ENCODE measurements around the gene SLC22A23.

The SLC22A23 gene

DNA sequence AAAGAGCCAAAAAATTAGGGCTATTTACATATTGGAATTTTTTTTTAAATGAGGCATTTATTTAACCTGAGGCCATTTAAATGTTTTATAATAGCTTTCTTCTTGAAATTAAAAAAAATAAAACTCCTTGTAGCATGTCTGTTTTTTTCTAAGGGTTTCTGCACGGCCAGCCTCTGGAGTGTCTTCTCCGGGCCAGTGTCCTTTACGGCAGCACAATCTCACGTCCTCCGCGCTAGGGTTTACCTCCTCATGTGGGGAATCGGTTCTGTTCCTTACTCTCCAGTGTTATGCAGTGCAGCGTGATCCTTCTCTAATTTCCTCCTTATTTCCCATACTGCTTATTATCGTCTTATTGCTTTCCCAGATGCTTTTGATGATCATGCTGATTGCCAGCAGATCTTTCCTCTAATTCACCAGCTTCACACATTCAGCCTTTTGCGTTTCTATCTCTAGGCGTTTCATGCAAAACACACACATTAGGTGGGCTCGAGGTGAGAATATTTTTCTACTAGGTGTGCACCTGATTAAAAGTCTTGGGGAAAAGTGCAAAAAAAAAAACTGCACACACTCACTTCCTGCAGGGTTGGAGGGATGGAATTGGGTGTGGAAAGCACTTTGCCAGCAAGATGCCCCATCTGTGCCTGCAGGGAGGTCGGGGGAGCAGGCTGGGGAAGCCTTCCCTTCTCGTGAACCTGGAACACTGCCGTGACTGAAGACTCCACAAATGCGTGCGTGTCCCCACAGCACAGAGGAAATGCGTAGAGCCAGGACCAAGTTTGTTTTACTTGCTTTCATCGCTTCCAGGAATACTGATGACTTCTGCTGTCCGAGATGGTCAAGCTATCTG, 142.0 kb downstream of the SLC22A23 start:
- no peak for DNase-seq

DNA sequence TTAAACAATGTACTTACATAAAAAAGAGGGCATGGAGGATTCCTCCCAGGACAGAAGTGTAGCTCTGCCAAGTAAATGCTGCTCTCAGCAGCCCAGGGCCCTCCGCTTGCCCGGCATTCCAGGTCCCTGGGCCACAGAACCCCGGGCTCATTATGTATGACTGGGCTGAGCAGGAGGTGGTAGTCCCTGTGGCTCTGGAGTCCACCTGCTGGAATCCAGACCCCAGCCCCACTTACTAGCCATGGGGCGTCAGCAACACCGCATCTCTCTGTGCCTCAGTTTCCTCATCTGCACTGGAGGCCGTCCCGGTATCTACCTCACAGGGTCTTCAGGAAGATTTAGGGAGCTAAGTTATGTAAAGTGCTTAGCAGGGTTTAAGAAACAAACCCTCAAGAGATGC, 142.7 kb downstream of the SLC22A23 start:
- DNase-seq: no peak

- no peak for DNase-seq
These were observed 144.1 kb downstream of the SLC22A23 start for GRCh38 chr6:3312604-3313231.

DNA sequence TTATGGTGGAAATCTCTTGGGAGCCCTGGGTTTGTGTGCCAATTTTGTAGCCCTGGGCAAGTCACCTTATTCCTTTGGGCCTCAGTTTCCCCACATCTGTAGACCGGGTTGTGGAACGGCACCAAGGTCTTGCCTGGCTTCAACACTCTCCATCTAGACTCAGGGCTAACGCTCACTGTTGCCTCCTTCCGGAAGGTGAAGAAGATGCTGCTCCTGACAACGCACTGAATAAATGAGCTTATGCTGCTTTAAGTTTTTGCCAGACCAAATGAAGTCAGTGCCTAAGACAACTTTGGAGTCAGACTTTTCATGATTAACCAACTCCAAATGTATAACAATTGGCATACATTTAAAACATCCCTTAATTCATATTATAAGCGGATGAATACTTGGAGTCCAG, 145.0 kb downstream of the SLC22A23 start:
- DNase-seq: no peak

DNA sequence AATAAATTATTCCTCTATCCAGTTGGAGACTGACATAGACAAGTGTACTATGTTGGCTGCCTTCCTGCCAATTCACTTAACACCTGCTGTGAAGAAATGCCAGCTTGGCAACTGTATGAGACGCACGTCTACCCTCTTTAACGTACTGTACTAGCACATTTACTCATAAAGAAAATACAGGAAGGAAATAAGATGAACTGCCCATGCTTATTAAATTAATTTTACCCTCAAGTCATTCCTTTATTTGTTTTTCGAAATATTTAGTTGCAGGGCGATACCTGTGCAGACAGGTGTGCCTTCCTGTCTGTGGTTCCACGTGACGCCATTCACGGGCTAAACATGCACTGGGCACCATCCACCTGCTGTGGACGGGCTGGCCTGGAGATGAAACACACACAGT, 146.1 kb downstream of the SLC22A23 start:
- DNase-seq: no peak

DNA sequence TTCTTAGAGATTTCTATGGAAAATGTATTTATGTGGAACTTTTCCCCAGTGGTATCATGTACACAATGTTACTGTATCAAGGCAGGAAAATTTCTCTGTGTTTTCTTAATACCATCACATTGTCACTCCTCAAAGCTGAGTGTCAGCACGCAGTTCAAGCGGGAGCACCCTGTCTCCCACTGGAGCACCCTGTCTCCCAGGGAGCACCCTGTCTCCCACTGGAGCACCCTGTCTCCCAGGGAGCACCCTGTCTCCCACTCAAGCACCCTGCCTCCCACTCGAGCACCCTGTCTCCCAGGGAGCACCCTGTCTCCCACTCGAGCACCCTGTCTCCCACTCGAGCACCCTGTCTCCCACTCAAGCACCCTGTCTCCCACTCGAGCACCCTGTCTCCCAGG, 146.8 kb downstream of the SLC22A23 start:
- no peak for DNase-seq

GRCh38 chr6:3309391-3310050, 147.3 kb downstream of the SLC22A23 start:
- no peak for DNase-seq

- DNase-seq: no peak
These were observed 148.7 kb downstream of the SLC22A23 start for GRCh38 chr6:3308106-3308505.

DNA sequence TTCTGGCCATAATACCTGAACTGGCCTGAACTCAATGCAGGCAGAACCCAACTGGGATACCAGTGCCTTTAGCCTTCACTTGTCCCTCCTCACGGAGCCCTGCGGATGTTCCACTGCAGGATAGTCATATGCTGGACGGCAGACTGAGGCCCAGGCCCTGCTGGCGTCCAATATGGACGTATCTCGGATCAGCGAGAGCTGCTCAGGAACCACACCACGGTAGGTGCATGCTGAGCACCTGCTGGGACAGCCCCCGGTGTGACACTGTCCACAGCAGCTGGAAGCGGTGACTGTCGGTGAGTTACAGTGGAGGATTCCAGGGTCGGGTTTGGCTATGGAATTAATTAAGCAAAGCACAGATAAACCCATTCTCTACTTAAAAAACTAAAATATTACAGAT, 149.4 kb downstream of the SLC22A23 start:
- no peak for DNase-seq

GRCh38 chr6:3306848-3307247, 150.0 kb downstream of the SLC22A23 start:
- no peak for DNase-seq

- DNase-seq: no peak
These were observed 151.0 kb downstream of the SLC22A23 start for GRCh38 chr6:3305831-3306230.

- no peak for DNase-seq
These were observed 151.7 kb downstream of the SLC22A23 start for GRCh38 chr6:3305216-3305565.

DNA sequence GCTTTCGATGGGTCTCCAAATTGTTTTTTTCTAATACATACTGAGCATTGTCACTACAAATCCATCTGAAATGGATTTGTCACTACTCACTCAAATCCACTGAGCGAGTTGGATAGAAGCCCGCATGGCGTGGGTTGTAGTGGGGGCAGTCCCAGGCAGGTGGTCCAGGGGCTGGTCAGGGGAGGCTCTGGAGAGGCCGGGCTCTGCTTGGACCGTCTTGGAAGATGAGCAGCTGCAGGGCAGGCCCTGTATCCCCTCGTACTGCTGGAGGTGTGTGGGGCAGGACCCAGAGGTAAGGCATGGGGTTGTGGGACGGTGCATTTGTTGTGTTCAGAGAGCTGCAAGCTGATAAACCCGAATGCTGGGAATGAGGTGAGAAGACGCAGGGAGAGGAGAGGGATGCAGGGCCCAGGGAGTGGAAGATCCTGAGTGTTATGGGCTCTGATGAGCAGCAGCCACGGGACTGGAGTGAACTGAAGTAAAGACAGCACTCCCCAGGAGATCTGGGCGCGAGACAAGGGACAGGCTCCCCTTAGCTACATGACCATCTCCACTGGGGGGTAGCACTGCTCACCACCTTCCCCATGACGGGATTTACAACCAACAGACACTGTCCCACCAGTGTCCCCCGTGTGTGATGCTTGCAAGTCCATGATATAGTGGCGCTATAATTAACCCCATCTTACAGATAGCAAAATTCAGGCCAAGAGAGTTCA, 152.2 kb downstream of the SLC22A23 start:
- no peak for DNase-seq

GRCh38 chr6:3303795-3304411, 152.9 kb downstream of the SLC22A23 start:
- DNase-seq: no peak

GRCh38 chr6:3301506-3301905, 155.3 kb downstream of the SLC22A23 start:
- DNase-seq: no peak

- no peak for DNase-seq
These were observed 157.6 kb downstream of the SLC22A23 start for GRCh38 chr6:3299221-3299620.

DNA sequence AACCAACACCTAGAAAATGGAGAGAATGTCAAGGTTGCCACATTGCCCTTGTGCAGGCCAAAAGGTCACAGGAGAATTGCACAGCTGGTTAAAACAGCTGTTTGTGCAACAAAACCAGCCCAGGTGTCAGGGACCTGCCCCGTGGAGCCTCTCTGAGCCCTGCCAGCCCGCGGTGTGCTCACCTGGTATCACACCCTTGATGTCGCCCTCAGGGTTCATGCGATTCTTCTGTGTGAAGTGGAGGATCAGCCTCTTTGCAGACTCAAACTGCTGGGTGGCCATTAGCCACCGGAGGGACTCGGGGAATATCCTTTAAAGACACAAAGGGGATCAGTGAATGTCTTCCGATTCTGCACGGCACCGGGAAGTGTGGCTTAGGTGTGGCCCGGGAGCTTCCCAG, 158.9 kb downstream of the SLC22A23 start:
- DNase-seq: no peak

DNA sequence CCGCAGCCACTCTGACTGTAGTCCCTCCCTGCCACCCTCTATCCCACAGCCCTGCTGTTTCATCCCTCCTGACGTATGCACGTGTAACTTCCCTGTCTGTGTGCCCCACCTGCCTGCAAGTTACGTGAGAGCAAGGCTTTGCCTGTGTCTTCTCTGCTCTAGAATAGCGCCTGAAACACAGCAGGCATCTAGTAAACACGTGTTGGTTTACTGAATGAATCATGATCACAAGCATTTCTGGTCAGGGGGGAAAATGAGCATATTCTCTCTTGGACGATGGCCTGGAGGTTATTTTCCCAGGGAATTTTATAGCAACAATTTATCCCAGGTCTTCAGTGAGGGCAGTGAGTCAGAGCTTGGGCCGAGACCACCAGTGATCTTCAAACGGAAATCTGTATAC, 159.8 kb downstream of the SLC22A23 start:
- DNase-seq: no peak

DNA sequence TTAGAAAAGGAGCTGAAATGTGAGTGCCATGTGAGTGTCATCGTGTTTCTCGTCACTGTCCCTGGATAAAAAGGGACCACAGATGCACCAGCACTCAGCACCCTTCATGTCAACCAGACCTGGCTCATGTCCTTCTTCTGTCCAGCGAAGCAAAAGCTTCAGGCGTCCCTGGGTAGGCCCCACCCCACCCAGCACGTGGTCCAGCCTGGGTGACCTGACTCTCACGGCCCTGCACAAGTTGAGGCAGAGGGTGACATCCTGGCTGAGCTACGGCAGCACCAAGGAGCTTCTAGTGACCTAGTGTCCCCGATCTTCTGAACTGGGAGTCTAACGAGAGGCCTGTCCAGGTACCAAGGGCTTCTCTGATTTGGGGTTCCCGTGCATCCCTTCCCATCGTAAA, 160.3 kb downstream of the SLC22A23 start:
- no peak for DNase-seq

DNA sequence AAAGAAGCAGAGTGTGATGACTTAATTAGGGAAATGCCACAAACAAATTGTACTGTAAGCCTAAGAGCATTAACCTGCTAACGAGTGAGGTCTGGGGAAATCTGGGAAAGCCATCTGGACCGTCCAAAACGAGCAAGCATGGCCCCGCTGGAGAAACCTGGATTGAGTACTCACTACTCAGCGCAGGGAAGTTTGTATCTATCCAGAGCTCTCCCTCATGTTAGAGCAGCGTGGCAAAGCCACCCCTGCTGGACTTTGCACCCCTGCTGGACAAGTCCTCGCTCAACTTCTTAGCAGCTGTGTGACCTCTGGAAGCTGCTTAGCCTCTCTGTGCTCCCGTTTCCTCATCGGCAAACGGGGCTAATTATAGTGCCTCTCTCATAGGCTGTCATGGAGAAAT, 160.8 kb downstream of the SLC22A23 start:
- DNase-seq: no peak

GRCh38 chr6:3294921-3295871, 161.7 kb downstream of the SLC22A23 start:
- no peak for DNase-seq

GRCh38 chr6:3294396-3294795, 162.5 kb downstream of the SLC22A23 start:
- no peak for DNase-seq

Measured in activated CD4-positive, CD25-positive, alpha-beta regulatory T cell (primary cell).